HepG2 (cell line): ENCODE data around the gene ZNF652.

Source experiments
- ARNT ChIP-seq: fragments of 450-650 bp; IDR thresholded peaks from 2 replicates; pipeline ENCODE4 v1.6.1; 2017
- CEBPB ChIP-seq: IDR thresholded peaks from 2 replicates; pipeline ENCODE4 v1.6.1; 2011; ENCODE audit warnings: low read depth, low read length, improper control_type of control experiment, borderline replicate concordance
- CTCF ChIP-seq: sonication (generic); formaldehyde crosslinking; IDR thresholded peaks from 2 replicates; pipeline ENCODE4 v1.5.0; 2020; ENCODE audit warnings: mild to moderate bottlenecking, missing genetic modification reagents, moderate library complexity
- HOXA5 ChIP-seq: sonication (generic); formaldehyde crosslinking; IDR thresholded peaks from 2 replicates; pipeline ENCODE4 v1.4.0; 2020; ENCODE audit warnings: missing genetic modification reagents
- MAFK ChIP-seq, 2 experiments: IDR thresholded peaks in 1 of 2; conservative IDR thresholded peaks in 1 of 2; 2 replicates each; pipeline ENCODE4 v1.6.1; 2011; ENCODE audit warnings: improper control_type of control experiment in 2 of 2, low read length in 2 of 2
- TOE1 ChIP-seq: sonication (generic); formaldehyde crosslinking; IDR thresholded peaks from 2 replicates; pipeline ENCODE4 v1.4.0; 2020; ENCODE audit warnings: mild to moderate bottlenecking, missing genetic modification reagents
- ZNF274 ChIP-seq: sonication (generic); formaldehyde crosslinking; IDR thresholded peaks from 2 replicates; pipeline ENCODE4 v1.5.1; 2020; ENCODE audit warnings: mild to moderate bottlenecking, missing genetic modification reagents
- ZNF317 ChIP-seq: sonication (generic); formaldehyde crosslinking; IDR thresholded peaks from 2 replicates; pipeline ENCODE4 v1.5.0; 2020; ENCODE audit warnings: mild to moderate bottlenecking, missing genetic modification reagents
- ZNF839 ChIP-seq: sonication (generic); formaldehyde crosslinking; IDR thresholded peaks from 2 replicates; pipeline ENCODE4 v1.4.0; 2020; ENCODE audit warnings: missing genetic modification reagents, mild to moderate bottlenecking, borderline replicate concordance
- ZSCAN21 ChIP-seq: sonication (generic); formaldehyde crosslinking; IDR thresholded peaks from 2 replicates; pipeline ENCODE4 v1.8.0; 2022; ENCODE audit warnings: mild to moderate bottlenecking, missing genetic modification reagents, moderate library complexity, borderline replicate concordance

GRCh38 chr17:49339354-49339753 is 22.7 kb downstream of the ZNF652 start:
- no peak for TF ChIP-seq HOXA5 (CRISPR knock-in tag)
- TF ChIP-seq ZNF274 (CRISPR knock-in tag): no peak
- no peak for TF ChIP-seq CEBPB
- TF ChIP-seq TOE1: no peak
- no peak for TF ChIP-seq ZNF317 (CRISPR knock-in tag)
- no peak for TF ChIP-seq ZSCAN21
- TF ChIP-seq ZNF839 (CRISPR knock-in tag): no peak
- no peak for TF ChIP-seq ARNT
- no peak for TF ChIP-seq MAFK (conservative IDR thresholded peaks at IDR 0.05 in 1 of 2, IDR thresholded peaks at IDR 0.05 in 1 of 2; ENCODE audit: low read length in 2 of 2)
- TF ChIP-seq CTCF: no peak
